ENCODE data around the gene SERPINA9.
"Not testable (repeated sequence)": the region's sequence is repeated elsewhere in the genome, so short reads cannot be mapped to it uniquely, and the experiment has no call there.

The SERPINA9 gene

DNA sequence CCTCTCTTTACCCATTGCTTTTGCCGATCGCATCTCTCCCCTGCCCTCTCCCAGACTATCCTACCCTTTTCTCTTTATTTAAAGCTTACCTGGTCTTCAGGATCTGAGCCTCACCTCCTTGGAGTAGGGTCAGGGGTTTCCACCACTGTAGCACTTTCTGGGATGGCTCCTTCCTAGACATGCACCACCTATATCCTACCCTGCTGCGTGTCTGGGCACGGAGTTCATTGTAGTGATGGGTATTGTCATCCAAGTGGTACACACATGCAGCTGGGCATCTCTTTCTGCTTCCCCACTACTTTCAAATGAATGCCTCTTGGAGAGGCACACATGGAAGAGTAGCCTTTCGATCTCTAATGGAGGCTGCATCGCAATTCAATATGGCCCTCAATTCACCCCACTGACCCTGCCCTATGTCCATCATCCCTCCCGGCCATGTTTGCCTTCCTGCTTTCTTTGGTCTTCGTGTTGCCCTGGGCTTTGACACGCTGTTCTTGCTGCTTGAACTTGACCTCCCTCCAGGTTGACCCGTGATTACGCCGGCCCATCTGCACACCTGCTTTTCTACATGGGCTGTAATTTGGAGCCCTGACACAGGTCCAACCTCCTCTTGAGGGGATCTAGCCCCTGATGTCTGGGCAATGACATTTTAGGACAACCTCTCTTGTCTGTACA is 34.3 kb downstream of the SERPINA9 start:
- H3K27me3 Mint-ChIP-seq = peaks cover 8% of the 10 kb centered on the region
- DNase-seq (no peak), ATAC-seq (no peak)
- no peak overlapping the region for H3K27ac Mint-ChIP-seq
- H3K4me1 Mint-ChIP-seq = no peaks in the 10 kb centered on the region
- H3K9me3 Mint-ChIP-seq = no peaks in the 10 kb centered on the region
- no peak overlapping the region for H3K4me3 Mint-ChIP-seq
- no peaks in the 10 kb centered on the region for H3K36me3 Mint-ChIP-seq (ENCODE audit: low read depth)

- DNase-seq = no peak
- no peak overlapping the region for H3K27ac Mint-ChIP-seq
- ATAC-seq = no peak
- no peaks in the 10 kb centered on the region for H3K9me3 Mint-ChIP-seq
- H3K4me1 Mint-ChIP-seq = no peaks in the 10 kb centered on the region
- H3K4me3 Mint-ChIP-seq = no peak overlapping the region
- H3K27me3 Mint-ChIP-seq = peaks cover 10% of the 10 kb centered on the region
- H3K36me3 Mint-ChIP-seq (ENCODE audit: low read depth) = no peaks in the 10 kb centered on the region
These were observed 34.9 kb downstream of the SERPINA9 start for GRCh38 chr14:94441130-94441529.

DNA sequence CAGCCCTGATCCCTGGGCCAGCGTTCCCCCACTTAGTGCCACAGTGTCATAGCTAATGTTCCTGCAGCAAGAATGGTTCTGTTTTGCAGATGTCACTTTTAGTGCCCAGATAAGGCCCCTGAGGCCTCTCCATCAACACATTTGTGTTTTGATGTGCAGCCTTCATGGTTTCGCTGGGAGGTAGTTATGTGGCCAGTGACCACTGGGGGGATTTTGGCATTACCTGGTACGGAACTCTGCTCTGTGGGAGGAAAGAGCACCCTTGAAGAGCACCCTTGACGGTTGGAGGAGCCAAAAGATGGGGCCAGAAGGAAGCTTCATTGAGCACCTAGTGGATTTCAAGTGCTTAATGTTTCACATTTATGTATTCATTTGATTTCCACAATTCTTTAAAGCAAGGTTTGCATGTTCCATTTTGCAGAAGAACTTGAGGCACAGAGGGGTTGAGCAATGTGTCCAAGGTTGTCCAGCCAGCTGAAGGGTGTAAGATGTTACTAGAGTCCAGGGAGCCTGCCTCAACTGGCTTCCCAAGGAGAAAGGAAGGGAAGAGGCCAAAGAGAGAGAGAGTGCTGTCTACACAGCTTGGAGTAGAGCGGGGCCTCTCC is 36.4 kb downstream of the SERPINA9 start:
- Mint-ChIP-seq H3K36me3 (ENCODE audit: low read depth) (no peaks in the 10 kb centered on the region), H3K27me3 (peaks cover 15% of the 10 kb centered on the region), H3K4me3 (no peak overlapping the region), H3K27ac (no peak overlapping the region), H3K9me3 (no peaks in the 10 kb centered on the region), H3K4me1 (no peaks in the 10 kb centered on the region)
- ATAC-seq = no peak
- DNase-seq = no peak

DNA sequence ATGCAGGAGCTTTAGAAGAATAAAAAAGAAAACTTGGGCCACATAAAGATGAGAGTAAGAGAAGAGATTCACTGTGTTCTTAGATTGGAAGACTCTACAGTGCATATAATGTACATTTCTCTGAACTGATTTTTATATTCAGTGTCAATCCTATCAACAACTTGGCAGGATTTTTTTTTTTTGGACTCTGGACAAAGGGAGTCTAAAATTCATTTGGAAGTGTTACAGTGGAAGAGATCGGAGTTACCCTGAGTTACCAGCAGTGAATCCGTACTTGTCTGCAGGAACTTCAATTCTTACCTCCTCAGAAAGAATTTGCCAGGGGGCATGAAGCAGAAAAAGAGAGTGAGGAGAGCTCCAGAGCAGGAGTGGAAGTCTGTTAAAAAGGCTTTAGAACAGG is 47.4 kb downstream of the SERPINA9 start:
- ATAC-seq (no peak), DNase-seq (no peak)
- Mint-ChIP-seq H3K4me1 (no peaks in the 10 kb centered on the region), H3K27ac (no peak overlapping the region), H3K36me3 (ENCODE audit: low read depth) (no peaks in the 10 kb centered on the region), H3K4me3 (no peak overlapping the region), H3K27me3 (peaks cover 9% of the 10 kb centered on the region), H3K9me3 (no peaks in the 10 kb centered on the region)

- Mint-ChIP-seq H3K9me3 (no peaks in the 10 kb centered on the region), H3K36me3 (ENCODE audit: low read depth) (no peaks in the 10 kb centered on the region), H3K4me3 (no peak overlapping the region), H3K4me1 (peaks cover 2% of the 10 kb centered on the region), H3K27me3 (peaks cover 19% of the 10 kb centered on the region), H3K27ac (no peak overlapping the region)
- ATAC-seq (no peak), DNase-seq (no peak)
These were observed 48.9 kb downstream of the SERPINA9 start for GRCh38 chr14:94427016-94427613.

GRCh38 chr14:94426526-94426925 is 49.5 kb downstream of the SERPINA9 start:
- peaks cover 2% of the 10 kb centered on the region for H3K4me1 Mint-ChIP-seq
- ATAC-seq (no peak), DNase-seq (no peak)
- H3K27ac Mint-ChIP-seq = no peak overlapping the region
- H3K4me3 Mint-ChIP-seq = no peak overlapping the region
- no peaks in the 10 kb centered on the region for H3K9me3 Mint-ChIP-seq
- H3K27me3 Mint-ChIP-seq = peaks cover 21% of the 10 kb centered on the region
- no peaks in the 10 kb centered on the region for H3K36me3 Mint-ChIP-seq (ENCODE audit: low read depth)

DNA sequence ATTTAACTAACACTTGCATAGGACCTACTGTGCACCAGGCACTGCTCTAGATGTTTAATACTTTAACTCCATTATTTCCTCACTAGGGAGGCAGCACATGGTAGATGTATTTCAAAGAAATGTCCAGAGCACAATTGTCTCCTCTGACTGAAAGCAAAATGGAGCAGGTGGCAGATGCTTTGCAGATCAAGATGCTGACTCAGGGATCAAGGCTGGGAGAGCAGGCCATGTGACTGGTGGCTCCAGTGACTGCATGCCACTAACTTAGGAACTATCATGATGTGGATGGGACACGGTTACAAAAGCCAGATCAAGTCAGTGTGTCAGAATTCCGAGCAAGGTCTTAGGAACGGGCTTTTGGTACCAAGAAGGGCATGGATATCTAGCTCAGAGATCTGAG is 51.6 kb downstream of the SERPINA9 start:
- ATAC-seq (no peak), DNase-seq (no peak)
- peaks cover 29% of the 10 kb centered on the region for H3K27me3 Mint-ChIP-seq
- H3K4me1 Mint-ChIP-seq = peaks cover 2% of the 10 kb centered on the region
- H3K36me3 Mint-ChIP-seq (ENCODE audit: low read depth) = no peaks in the 10 kb centered on the region
- no peak overlapping the region for H3K4me3 Mint-ChIP-seq
- H3K9me3 Mint-ChIP-seq = no peaks in the 10 kb centered on the region
- no peak overlapping the region for H3K27ac Mint-ChIP-seq

DNA sequence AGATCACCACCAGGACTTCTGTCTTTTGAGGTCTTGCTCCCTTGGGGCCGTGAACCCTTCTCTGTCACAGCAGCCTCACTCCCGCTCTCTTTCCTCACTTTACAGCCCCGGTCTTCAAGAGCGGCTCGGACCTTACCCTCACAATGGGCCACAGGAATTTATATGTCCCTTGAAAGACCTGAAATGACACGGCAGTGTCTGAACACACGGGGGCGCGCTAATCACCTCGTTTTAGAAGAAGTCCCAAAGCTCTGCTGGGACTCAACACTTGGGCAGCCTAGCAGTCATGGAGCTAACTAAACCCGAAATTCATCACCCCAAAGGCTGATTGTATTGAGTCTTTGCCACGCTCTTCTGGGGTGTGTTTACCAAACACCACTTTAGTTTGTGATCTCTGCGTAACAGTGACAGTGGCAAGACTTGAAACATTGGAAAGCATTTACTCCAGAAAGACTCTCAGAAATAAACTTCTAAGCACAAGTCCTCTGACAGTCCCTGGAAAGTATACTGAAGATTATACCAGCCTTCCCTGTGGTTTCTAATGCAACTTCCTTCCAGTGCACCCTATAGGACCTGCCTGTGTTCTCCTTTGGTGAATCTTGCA is 52.4 kb downstream of the SERPINA9 start:
- Mint-ChIP-seq H3K27me3 (peaks cover 29% of the 10 kb centered on the region), H3K4me3 (no peak overlapping the region), H3K36me3 (ENCODE audit: low read depth) (no peaks in the 10 kb centered on the region), H3K27ac (no peak overlapping the region), H3K9me3 (peaks cover 1% of the 10 kb centered on the region), H3K4me1 (peaks cover 2% of the 10 kb centered on the region)
- ATAC-seq (no peak), DNase-seq (peak; percentile 55)

- ATAC-seq (no peak), DNase-seq (no peak)
- peaks cover 9% of the 10 kb centered on the region for H3K9me3 Mint-ChIP-seq
- no peaks in the 10 kb centered on the region for H3K36me3 Mint-ChIP-seq (ENCODE audit: low read depth)
- no peak overlapping the region for H3K4me3 Mint-ChIP-seq
- peaks cover 29% of the 10 kb centered on the region for H3K27me3 Mint-ChIP-seq
- H3K27ac Mint-ChIP-seq = no peak overlapping the region
- peaks cover 2% of the 10 kb centered on the region for H3K4me1 Mint-ChIP-seq
These were observed 54.7 kb downstream of the SERPINA9 start for GRCh38 chr14:94421316-94421715.

DNA sequence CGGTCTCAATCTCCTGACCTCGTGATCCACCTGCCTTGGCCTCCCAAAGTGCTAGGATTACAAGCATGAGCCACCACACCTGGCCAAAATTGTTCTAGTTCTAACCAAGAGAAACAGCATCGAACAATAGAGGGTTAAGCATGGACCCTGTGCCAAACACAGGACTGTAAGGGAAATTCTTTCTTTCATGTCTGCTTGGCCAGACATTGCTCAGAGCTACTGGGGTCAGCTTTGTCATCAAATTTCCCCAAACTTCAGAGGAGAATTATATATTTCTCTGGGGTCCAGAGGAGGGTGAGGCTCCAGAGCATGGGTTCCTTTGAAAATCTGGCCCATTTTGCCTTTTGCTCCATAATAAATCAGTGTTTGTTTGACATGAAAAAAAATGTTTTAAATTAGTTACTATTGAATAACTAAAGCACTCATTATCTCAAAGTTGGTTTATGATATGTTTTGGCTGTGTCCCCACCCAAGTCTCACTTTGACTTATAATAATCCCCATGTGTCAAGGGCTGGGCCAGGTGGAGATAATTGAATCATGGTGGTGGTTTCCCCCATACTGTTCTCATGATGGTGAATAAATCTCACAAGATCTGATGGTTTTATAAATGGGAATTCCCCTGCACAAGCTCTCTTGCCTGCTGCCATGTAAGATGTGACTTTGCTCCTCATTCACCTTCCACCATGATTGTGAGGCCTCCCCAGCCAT is 58.3 kb downstream of the SERPINA9 start:
- H3K4me1 Mint-ChIP-seq; H3K36me3 Mint-ChIP-seq (ENCODE audit: low read depth); H3K27ac Mint-ChIP-seq; DNase-seq; H3K4me3 Mint-ChIP-seq; ATAC-seq: not testable (repeated sequence)
- H3K27me3 Mint-ChIP-seq = peaks cover 17% of the 10 kb centered on the region
- peaks cover 13% of the 10 kb centered on the region for H3K9me3 Mint-ChIP-seq
